SK-N-SH (cell line): ENCODE data around the gene NFASC. TPM values are rescaled to one million over a fixed set of nuclear protein-coding genes. Genes with fewer than 3 reads are reported as not detected.

Experiments
- CTCF ChIA-PET: fragments of 300-600, 350-600 bp; formaldehyde crosslinking; extraction: SDS; loops from one replicate; lab custom pipeline; 2021; lab: Yijun Ruan, JAX
- POLR2A ChIA-PET: fragments of 350-600 bp; sonication (Branson Sonifier 250); formaldehyde crosslinking; extraction: SDS; loops from one replicate; lab custom pipeline; 2020; ENCODE audit warnings: antibody characterized with exemption, inconsistent platforms; lab: Yijun Ruan, JAX
- DNase-seq: peaks from one replicate; pipeline ENCODE4 v3.0.0; 2012
- H2AFZ ChIP-seq: fragments of 200-600 bp; sonication (generic); 2 replicates; pipeline ENCODE4 v1.8.1; 2016; ENCODE audit warnings: antibody characterized with exemption, mild to moderate bottlenecking, low read depth
- H3F3A ChIP-seq: fragments of 200-600 bp; sonication (generic); replicated peaks from 2 replicates; pipeline ENCODE3; 2016; ENCODE audit warnings: antibody characterized with exemption, mild to moderate bottlenecking; ENCODE audit not compliant: insufficient read depth
- H3K27ac ChIP-seq, 2 experiments: fragments of 200-500 bp in 1 of 2; fragments of 200-600 bp in 1 of 2; sonication (Bioruptor generic) in 1 of 2; sonication (generic), shearing (Covaris generic) in 1 of 2; 2 replicates each; pipeline versions ENCODE4 v1.5.1 to v1.6.1; 2014 to 2016; ENCODE audit warnings: low read depth in 2 of 2, inconsistent platforms in 1 of 2, low read length in 1 of 2, mild to moderate bottlenecking in 1 of 2, mixed read lengths in 1 of 2
- H3K27me3 ChIP-seq: fragments of 200-600 bp; sonication (generic), shearing (Covaris generic); 2 replicates; pipeline ENCODE4 v1.6.1; 2016; ENCODE audit warnings: mixed run types; ENCODE audit not compliant: insufficient read depth
- H3K36me3 ChIP-seq, 2 experiments: fragments of 200-500 bp in 1 of 2; fragments of 200-600 bp in 1 of 2; sonication (Bioruptor generic) in 1 of 2; sonication (generic) in 1 of 2; replicated peaks in 1 of 2; 2 replicates each; pipeline versions ENCODE3 to v1.5.1; 2014 to 2016; ENCODE audit warnings: low read length in 1 of 2, mild to moderate bottlenecking in 1 of 2; ENCODE audit not compliant: insufficient read depth in 2 of 2, control insufficient read depth in 1 of 2
- H3K4me1 ChIP-seq, 2 experiments: fragments of 200-500 bp in 1 of 2; fragments of 200-600 bp in 1 of 2; sonication (Bioruptor generic) in 1 of 2; sonication (generic), shearing (Covaris generic) in 1 of 2; 2 replicates each; pipeline versions ENCODE4 v1.5.1 to v1.6.1; 2014 to 2016; ENCODE audit warnings: low read depth in 1 of 2, low read length in 1 of 2, mixed run types in 1 of 2; ENCODE audit not compliant: insufficient read depth in 2 of 2, control insufficient read depth in 1 of 2
- H3K4me2 ChIP-seq: fragments of 200-600 bp; sonication (generic), shearing (Covaris generic); 2 replicates; pipeline ENCODE4 v1.6.1; 2017; ENCODE audit warnings: mixed run types
- H3K4me3 ChIP-seq, 2 experiments: fragments of 200-500 bp in 1 of 2; fragments of 200-600 bp in 1 of 2; sonication (Bioruptor generic) in 1 of 2; sonication (generic), shearing (Covaris generic) in 1 of 2; 2 replicates each; pipeline versions ENCODE4 v1.5.1 to v1.8.1; 2014 to 2016; ENCODE audit warnings: low read depth in 2 of 2, inconsistent platforms in 1 of 2, low read length in 1 of 2, mild to moderate bottlenecking in 1 of 2, mixed read lengths in 1 of 2, moderate library complexity in 1 of 2
- H3K79me2 ChIP-seq: fragments of 200-600 bp; sonication (generic); 2 replicates; pipeline ENCODE4 v1.8.1; 2017; ENCODE audit warnings: mild to moderate bottlenecking; ENCODE audit not compliant: insufficient read depth
- H3K9ac ChIP-seq: fragments of 200-600 bp; sonication (generic); 2 replicates; pipeline ENCODE4 v1.6.1; 2017; ENCODE audit warnings: mixed run types
- H3K9me2 ChIP-seq: fragments of 200-600 bp; sonication (generic); 2 replicates; pipeline ENCODE4 v1.6.1; 2017; ENCODE audit warnings: mixed run types
- H3K9me3 ChIP-seq: fragments of 200-600 bp; sonication (generic); 2 replicates; pipeline ENCODE4 v1.6.1; 2017; ENCODE audit warnings: mixed run types, mild to moderate bottlenecking, moderate library complexity
- H4K20me1 ChIP-seq: fragments of 200-600 bp; sonication (generic); 2 replicates; pipeline ENCODE4 v1.6.1; 2017; ENCODE audit warnings: mild to moderate bottlenecking, mixed run types; ENCODE audit not compliant: insufficient read depth
- FOSL2 ChIP-seq: IDR thresholded peaks from 2 replicates; pipeline ENCODE4 v1.4.0; 2012; ENCODE audit warnings: low read depth, mild to moderate bottlenecking, moderate library complexity, borderline replicate concordance
- FOXM1 ChIP-seq: IDR thresholded peaks from 2 replicates; pipeline ENCODE4 v1.4.0; 2012; ENCODE audit warnings: low read depth, mild to moderate bottlenecking
- GABPA ChIP-seq: IDR thresholded peaks from 2 replicates; pipeline ENCODE4 v1.4.0; 2012; ENCODE audit warnings: low read depth, mild to moderate bottlenecking
- MEF2A ChIP-seq: IDR thresholded peaks from 2 replicates; pipeline ENCODE4 v1.4.0; 2012; ENCODE audit warnings: low read depth, borderline replicate concordance
- NRF1 ChIP-seq: IDR thresholded peaks from 2 replicates; pipeline ENCODE4 v1.6.1; 2012; ENCODE audit warnings: low read depth, mild to moderate bottlenecking, low read length
- POLR2AphosphoS5 ChIP-seq: IDR thresholded peaks from 2 replicates; pipeline ENCODE4 v1.6.1; 2012; ENCODE audit warnings: low read depth, low read length
- WGBS: methylation state at CpG from one replicate; pipeline ENCODE4 v1.1.6; 2017; ENCODE audit warnings: low lambda C conversion rate; 5-methylcytosine and 5-hydroxymethylcytosine counted together
- polyA plus RNA-seq, 3 experiments: library from polyadenylated mRNA; depleted of rRNA; stranded (reverse); fragments of >200 nt; gene quantifications; 2 replicates each; pipeline ENCODE4 v1.2.3, GENCODE V29; 2012
- TF ChIP-seq, protein P1 (sequence below): IDR thresholded peaks from 2 replicates; pipeline ENCODE4 v1.4.0; 2012; ENCODE audit warnings: low read depth, borderline replicate concordance
- TF ChIP-seq, protein P2 (sequence below): IDR thresholded peaks from 2 replicates; pipeline ENCODE4; 2012
- TF ChIP-seq, protein P3 (sequence below): IDR thresholded peaks from 2 replicates; pipeline ENCODE4 v1.4.0; 2012; ENCODE audit warnings: low read depth

The NFASC gene
- polyA plus RNA-seq, 1 of the 3 experiments (the other 2 are of a cell fraction) = 6.0 TPM

DNA sequence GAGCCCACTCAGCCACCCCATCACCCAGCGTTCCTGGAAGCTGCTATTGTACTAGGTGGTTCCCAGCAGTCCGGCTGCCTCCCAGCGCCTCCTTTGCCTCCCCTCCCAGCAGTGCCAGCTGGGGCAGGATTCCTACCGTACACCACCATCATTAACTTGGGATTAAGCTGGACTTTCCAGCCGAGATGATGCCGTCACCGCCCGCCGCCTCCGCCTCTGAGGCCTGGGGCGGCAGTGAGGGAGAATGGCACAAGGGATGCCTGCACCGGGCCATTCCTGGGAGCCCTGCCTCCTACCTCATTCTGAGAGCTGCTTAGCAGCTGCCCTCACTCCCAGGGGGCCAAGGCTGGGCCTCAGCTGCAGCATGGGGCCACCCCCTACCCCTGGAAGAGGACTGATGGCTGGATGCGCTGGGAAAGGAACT, 185.5 kb downstream of the NFASC start (continued):
- TF ChIP-seq MEF2A (no peak), FOSL2 (no peak)
- TF ChIP-seq, protein P1, sequence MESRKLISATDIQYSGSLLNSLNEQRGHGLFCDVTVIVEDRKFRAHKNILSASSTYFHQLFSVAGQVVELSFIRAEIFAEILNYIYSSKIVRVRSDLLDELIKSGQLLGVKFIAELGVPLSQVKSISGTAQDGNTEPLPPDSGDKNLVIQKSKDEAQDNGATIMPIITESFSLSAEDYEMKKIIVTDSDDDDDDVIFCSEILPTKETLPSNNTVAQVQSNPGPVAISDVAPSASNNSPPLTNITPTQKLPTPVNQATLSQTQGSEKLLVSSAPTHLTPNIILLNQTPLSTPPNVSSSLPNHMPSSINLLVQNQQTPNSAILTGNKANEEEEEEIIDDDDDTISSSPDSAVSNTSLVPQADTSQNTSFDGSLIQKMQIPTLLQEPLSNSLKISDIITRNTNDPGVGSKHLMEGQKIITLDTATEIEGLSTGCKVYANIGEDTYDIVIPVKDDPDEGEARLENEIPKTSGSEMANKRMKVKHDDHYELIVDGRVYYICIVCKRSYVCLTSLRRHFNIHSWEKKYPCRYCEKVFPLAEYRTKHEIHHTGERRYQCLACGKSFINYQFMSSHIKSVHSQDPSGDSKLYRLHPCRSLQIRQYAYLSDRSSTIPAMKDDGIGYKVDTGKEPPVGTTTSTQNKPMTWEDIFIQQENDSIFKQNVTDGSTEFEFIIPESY = no peak

DNA sequence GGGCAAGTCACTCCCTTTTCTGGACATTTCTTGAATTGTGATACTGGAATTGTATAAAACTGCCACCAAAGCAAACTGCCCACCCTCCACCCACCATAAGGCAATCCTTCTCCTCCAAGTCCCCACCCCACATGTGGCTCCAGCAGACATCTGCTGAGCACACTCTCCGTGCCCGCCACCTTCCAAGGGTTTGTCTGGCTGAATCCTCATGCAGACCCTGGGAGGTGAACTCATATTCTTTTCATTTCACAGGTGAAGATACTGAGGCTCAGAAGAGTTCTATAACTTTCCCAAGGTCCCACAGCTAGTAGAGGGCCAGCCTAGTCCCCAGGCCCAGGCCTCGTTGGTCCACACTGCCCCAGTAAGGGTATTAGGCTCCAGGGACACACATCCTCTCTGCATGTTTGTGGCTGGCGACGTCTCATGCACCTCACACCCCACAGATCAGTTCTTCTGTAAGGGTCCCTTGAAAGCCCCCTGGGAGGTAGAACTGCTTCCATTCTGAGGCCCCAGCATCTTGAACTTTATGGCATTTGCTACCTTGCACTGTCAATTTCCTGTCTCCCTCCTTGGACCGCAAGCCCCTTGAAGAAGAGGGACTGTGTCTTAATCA, 186.4 kb downstream of the NFASC start:
- no peak for DNase-seq

DNA sequence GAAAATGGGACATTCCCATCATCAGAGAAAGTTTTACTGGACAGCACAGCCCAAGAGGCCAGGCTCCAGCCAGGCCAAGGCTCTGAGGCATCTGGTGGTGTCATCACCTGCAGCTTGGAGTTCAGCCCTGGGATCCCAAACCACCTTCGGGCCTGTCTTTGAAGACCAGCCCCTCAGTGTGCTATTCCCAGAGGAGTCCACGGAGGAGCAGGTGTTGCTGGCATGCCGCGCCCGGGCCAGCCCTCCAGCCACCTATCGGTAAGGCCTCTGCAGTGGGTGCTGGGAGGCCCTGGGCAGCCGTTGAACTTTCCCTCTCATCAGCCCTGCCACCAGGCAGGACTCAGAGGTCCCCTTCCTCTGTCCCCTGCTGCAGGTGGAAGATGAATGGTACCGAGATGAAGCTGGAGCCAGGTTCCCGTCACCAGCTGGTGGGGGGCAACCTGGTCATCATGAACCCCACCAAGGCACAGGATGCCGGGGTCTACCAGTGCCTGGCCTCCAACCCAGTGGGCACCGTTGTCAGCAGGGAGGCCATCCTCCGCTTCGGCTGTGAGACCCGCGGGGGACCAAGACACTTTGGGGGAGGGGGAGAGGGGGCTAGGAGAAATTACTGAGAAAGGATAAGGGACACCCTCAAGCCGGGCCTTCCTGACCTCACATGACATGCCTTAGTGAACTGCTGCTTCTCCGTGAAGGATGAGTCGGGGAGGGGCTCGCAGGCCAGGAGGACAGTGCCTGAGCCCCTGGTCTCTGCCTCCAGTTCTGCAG, 187.3 kb downstream of the NFASC start:
- DNase-seq = no peak
- Histone ChIP-seq H4K20me1 (no peaks in the 10 kb centered on the region), H3K4me3 (no peak overlapping the region), H3K4me2 (no peak overlapping the region), H3F3A (no peaks in the 10 kb centered on the region), H3K9ac (no peak overlapping the region), H3K27me3 (no peaks in the 10 kb centered on the region), H3K27ac (no peak overlapping the region), H3K36me3 (no peaks in the 10 kb centered on the region), H2AFZ (no peak overlapping the region), H3K4me1 (peaks cover 0 to 5% of the 10 kb centered on the region in 2 experiments; a peak in 1 of 4 replicates), H3K9me2 (no peaks in the 10 kb centered on the region), H3K79me2 (no peaks in the 10 kb centered on the region), H3K9me3 (no peaks in the 10 kb centered on the region)
- TF ChIP-seq NRF1 = no peak
- TF ChIP-seq, protein P2, sequence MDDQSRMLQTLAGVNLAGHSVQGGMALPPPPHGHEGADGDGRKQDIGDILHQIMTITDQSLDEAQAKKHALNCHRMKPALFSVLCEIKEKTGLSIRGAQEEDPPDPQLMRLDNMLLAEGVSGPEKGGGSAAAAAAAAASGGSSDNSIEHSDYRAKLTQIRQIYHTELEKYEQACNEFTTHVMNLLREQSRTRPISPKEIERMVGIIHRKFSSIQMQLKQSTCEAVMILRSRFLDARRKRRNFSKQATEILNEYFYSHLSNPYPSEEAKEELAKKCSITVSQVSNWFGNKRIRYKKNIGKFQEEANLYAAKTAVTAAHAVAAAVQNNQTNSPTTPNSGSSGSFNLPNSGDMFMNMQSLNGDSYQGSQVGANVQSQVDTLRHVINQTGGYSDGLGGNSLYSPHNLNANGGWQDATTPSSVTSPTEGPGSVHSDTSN = no peak
- POLR2A ChIA-PET = no interaction called here
- WGBS = 81% methylated on average over 17 of the region's 19 CpGs
- CTCF ChIA-PET = interaction anchor here (1.3 to 18.8 kb wide), 3 partner anchors 19 to 82 kb away, joined by 3 to 756 read pairs (median 4); no protein-coding TSS in a partner anchor

More for the DNA sequence above, 186.4 kb downstream of the NFASC start:
- Histone ChIP-seq H3K79me2 (no peaks in the 10 kb centered on the region), H3K27ac (no peak overlapping the region), H3K9ac (no peak overlapping the region), H3K4me2 (no peak overlapping the region), H2AFZ (no peak overlapping the region), H3F3A (no peaks in the 10 kb centered on the region), H4K20me1 (no peaks in the 10 kb centered on the region), H3K4me3 (no peak overlapping the region), H3K27me3 (no peaks in the 10 kb centered on the region; the same call in 1 of the 2 replicates), H3K36me3 (no peaks in the 10 kb centered on the region), H3K9me3 (no peaks in the 10 kb centered on the region), H3K4me1 (peaks cover 0 to 5% of the 10 kb centered on the region in 2 experiments; a peak in 1 of 4 replicates), H3K9me2 (no peaks in the 10 kb centered on the region)
- TF ChIP-seq POLR2AphosphoS5 (no peak), GABPA (no peak), FOXM1 (no peak)
- TF ChIP-seq, protein P3, sequence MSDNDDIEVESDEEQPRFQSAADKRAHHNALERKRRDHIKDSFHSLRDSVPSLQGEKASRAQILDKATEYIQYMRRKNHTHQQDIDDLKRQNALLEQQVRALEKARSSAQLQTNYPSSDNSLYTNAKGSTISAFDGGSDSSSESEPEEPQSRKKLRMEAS = no peak
- 74% methylated on average over 6 of the region's 6 CpGs for WGBS
- CTCF ChIA-PET = interaction anchor here (1.1 to 18.8 kb wide), 3 partner anchors 18 to 199 kb away, joined by 3 to 756 read pairs (median 7); no protein-coding TSS in a partner anchor
- POLR2A ChIA-PET = no interaction called here
